A673 (cell line): ENCODE measurements around the gene SLC23A2. TPM values are rescaled to one million over a fixed set of nuclear protein-coding genes. Genes with fewer than 3 reads are reported as not detected.

Experiments
- BruUV-seq: library from RNA; stranded (reverse); fragments of 400-500 nt; replicated peaks from 2 replicates; lab custom pipeline; 2021; lab: Mats Ljungman, UMichigan
- CTCF ChIA-PET: fragments of 300-600 bp; sonication (Branson Sonifier 250); formaldehyde crosslinking; loops from one replicate; lab custom pipeline; 2022; ENCODE audit warnings: antibody characterized with exemption; lab: Charles Lee
- POLR2A ChIA-PET: fragments of 300-600 bp; sonication (Branson Sonifier 250); formaldehyde crosslinking; loops from one replicate; lab custom pipeline; 2022; ENCODE audit warnings: antibody characterized with exemption; ENCODE audit not compliant: low non-redundant PET; lab: Charles Lee
- DNase-seq: peaks from one replicate; pipeline ENCODE4 v3.0.0-alpha.2; 2015; ENCODE audit warnings: low spot score
- H3K27ac ChIP-seq: fragments of 200-600 bp; sonication (generic); 2 replicates; pipeline ENCODE4 v1.5.1; 2016; ENCODE audit warnings: mixed run types, low read depth, mild to moderate bottlenecking, mixed read lengths, antibody characterized with exemption, low read length; ENCODE audit not compliant: poor library complexity, severe bottlenecking
- H3K27me3 ChIP-seq: fragments of 200-600 bp; sonication (generic); replicated peaks from 2 replicates; pipeline ENCODE4 v1.6.1; 2017; ENCODE audit warnings: mixed run types, low read depth, mild to moderate bottlenecking, mixed read lengths, antibody characterized with exemption, low read length; ENCODE audit not compliant: insufficient read depth, poor library complexity
- H3K36me3 ChIP-seq: fragments of 200-600 bp; sonication (generic); 2 replicates; pipeline ENCODE4 v1.6.1; 2016; ENCODE audit warnings: mixed run types, mild to moderate bottlenecking, mixed read lengths, antibody characterized with exemption, low read length; ENCODE audit not compliant: insufficient read depth, poor library complexity, severe bottlenecking
- H3K4me1 ChIP-seq: fragments of 200-600 bp; sonication (generic); 2 replicates; pipeline ENCODE4 v1.6.1; 2017; ENCODE audit warnings: mixed run types, mild to moderate bottlenecking, mixed read lengths, antibody characterized with exemption, low read length; ENCODE audit not compliant: insufficient read depth, poor library complexity, severe bottlenecking
- H3K4me3 ChIP-seq: fragments of 200-600 bp; sonication (generic); 2 replicates; pipeline ENCODE4 v1.5.1; 2016; ENCODE audit warnings: low read depth, mixed run types, mild to moderate bottlenecking, mixed read lengths, low read length; ENCODE audit not compliant: poor library complexity, severe bottlenecking
- H3K9me3 ChIP-seq: fragments of 200-600 bp; sonication (generic); 2 replicates; pipeline ENCODE4 v1.6.1; 2016; ENCODE audit warnings: mixed run types, low read depth, mild to moderate bottlenecking, mixed read lengths, antibody characterized with exemption, low read length; ENCODE audit not compliant: poor library complexity, severe bottlenecking
- CTCF ChIP-seq: fragments of 300-800, 200-600 bp; sonication (generic); conservative IDR thresholded peaks from 2 replicates; pipeline ENCODE4 v1.5.1; 2017; ENCODE audit warnings: low read depth, mild to moderate bottlenecking, antibody characterized with exemption, low read length, moderate library complexity, mixed read lengths
- EZH2 ChIP-seq: fragments of 200-600 bp; sonication (generic); IDR thresholded peaks from 2 replicates; pipeline ENCODE4 v1.6.1; 2017; ENCODE audit warnings: borderline replicate concordance, low read depth, mild to moderate bottlenecking, mixed read lengths, antibody characterized with exemption, low read length; ENCODE audit not compliant: poor library complexity, severe bottlenecking
- intact Hi-C: fragments of 100-400 bp; cut with micrococcal nuclease; formaldehyde crosslinking; loops from one replicate; pipeline ENCODE4 v1.10.0; 2022; ENCODE audit not compliant: unreplicated experiment
- total RNA-seq: library from RNA; stranded (reverse); gene quantifications from 2 replicates; pipeline ENCODE4 v1.2.3, GENCODE V29; 2021

The SLC23A2 gene
- total RNA-seq, 1 experiment from 2014 or later: 29.4 TPM

- TF ChIP-seq CTCF: no peak
- TF ChIP-seq EZH2: no peak
- Histone ChIP-seq H3K27me3 (no peaks in the 10 kb centered on the region), H3K4me1 (no peaks in the 10 kb centered on the region), H3K27ac (no peak overlapping the region), H3K36me3 (peaks cover 29% of the 10 kb centered on the region), H3K9me3 (no peaks in the 10 kb centered on the region), H3K4me3 (no peak overlapping the region)
- no TSS peak for BruUV-seq
- intact Hi-C loops: no loop called here
- ChIA-PET POLR2A (no interaction called here), CTCF (no interaction called here)
- no peak for DNase-seq
Observed at GRCh38 chr20:4856022-4856755, 145.1 kb downstream of the SLC23A2 start.

- H3K4me1 ChIP-seq: no peaks in the 10 kb centered on the region
- POLR2A ChIA-PET: no interaction called here
- intact Hi-C loops: no loop called here
- DNase-seq: no peak
- no peak overlapping the region for H3K4me3 ChIP-seq
- H3K9me3 ChIP-seq: no peaks in the 10 kb centered on the region
- H3K36me3 ChIP-seq: peaks cover 26% of the 10 kb centered on the region
- TF ChIP-seq CTCF (no peak), EZH2 (no peak)
- H3K27ac ChIP-seq: no peak overlapping the region
- CTCF ChIA-PET: no interaction called here
- BruUV-seq: no TSS peak
- H3K27me3 ChIP-seq: no peaks in the 10 kb centered on the region
Observed at GRCh38 chr20:4855555-4855954, 145.8 kb downstream of the SLC23A2 start.

- BruUV-seq: no TSS peak
- no peak overlapping the region for H3K27ac ChIP-seq
- H3K4me1 ChIP-seq: no peaks in the 10 kb centered on the region
- POLR2A ChIA-PET: no interaction called here
- CTCF ChIA-PET: no interaction called here
- no peak for DNase-seq
- TF ChIP-seq EZH2 (no peak), CTCF (no peak)
- H3K9me3 ChIP-seq: no peaks in the 10 kb centered on the region
- H3K36me3 ChIP-seq: peaks cover 23% of the 10 kb centered on the region
- intact Hi-C loops: no loop called here
- no peak overlapping the region for H3K4me3 ChIP-seq
- H3K27me3 ChIP-seq: no peaks in the 10 kb centered on the region
Observed at GRCh38 chr20:4855097-4855496, 146.2 kb downstream of the SLC23A2 start.
